ENCODE measurements around the gene MRPS22.

The MRPS22 gene

DNA sequence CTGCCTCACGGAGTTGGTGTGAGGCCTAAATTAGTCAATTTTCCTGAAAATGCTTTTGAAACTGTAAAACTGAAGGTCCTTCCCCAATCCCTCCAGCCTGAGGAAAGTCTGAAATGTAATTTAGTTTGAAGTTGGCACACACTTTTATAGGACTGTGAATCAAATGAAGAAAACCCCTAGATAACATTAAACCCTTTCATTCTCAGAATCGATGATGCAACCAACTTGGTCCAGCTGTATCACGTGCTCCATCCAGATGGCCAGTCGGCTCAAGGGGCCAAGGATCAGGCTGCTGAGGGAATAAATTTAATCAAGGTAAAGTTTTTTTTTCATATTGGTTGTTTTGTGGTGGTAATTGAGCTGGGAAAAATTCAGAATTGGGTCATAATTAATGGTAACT is 11.7 kb downstream of the MRPS22 start:
- TF ChIP-seq, protein P1, sequence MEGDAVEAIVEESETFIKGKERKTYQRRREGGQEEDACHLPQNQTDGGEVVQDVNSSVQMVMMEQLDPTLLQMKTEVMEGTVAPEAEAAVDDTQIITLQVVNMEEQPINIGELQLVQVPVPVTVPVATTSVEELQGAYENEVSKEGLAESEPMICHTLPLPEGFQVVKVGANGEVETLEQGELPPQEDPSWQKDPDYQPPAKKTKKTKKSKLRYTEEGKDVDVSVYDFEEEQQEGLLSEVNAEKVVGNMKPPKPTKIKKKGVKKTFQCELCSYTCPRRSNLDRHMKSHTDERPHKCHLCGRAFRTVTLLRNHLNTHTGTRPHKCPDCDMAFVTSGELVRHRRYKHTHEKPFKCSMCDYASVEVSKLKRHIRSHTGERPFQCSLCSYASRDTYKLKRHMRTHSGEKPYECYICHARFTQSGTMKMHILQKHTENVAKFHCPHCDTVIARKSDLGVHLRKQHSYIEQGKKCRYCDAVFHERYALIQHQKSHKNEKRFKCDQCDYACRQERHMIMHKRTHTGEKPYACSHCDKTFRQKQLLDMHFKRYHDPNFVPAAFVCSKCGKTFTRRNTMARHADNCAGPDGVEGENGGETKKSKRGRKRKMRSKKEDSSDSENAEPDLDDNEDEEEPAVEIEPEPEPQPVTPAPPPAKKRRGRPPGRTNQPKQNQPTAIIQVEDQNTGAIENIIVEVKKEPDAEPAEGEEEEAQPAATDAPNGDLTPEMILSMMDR (IDR thresholded peaks at IDR 0.05) = no peak
- intact Hi-C loops (cut with DNase I; ENCODE audit: low total_unique reads) = no loop called here
- H3K27ac ChIP-seq = no peak overlapping the region
- no peaks in the 10 kb centered on the region for H3K4me1 ChIP-seq
- DNase-seq = no peak
- no peaks in the 10 kb centered on the region for H3K9me3 ChIP-seq
- H3K4me3 ChIP-seq = no peak overlapping the region
- no peaks in the 10 kb centered on the region for H3K27me3 ChIP-seq
- H3K36me3 ChIP-seq = peaks cover 79 to 100% (median 99%) of the 10 kb centered on the region in 3 donors

DNA sequence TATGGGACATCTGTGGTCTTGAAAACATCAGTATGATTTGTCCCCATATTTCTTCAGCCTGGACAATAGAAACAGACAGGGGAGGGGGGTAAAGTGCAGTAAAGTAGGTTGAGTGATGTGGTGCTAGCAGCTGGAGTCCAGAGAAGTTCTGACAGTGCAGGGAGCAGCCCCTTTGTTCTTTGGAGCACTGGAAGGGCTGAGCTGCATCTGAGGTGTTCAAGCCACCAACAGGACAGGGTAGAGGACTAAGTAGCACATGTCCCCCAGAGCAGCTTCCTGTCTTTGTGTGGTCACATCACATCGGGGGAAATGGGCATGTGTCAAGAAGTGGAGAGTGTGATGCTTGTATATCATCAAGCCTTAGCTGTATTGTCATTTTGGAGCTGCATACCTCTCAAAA is 12.1 kb downstream of the MRPS22 start:
- intact Hi-C loops (cut with DNase I; ENCODE audit: low total_unique reads) = no loop called here
- H3K9me3 ChIP-seq = no peaks in the 10 kb centered on the region
- no peaks in the 10 kb centered on the region for H3K27me3 ChIP-seq
- no peak for DNase-seq
- TF ChIP-seq, protein P1 (IDR thresholded peaks at IDR 0.05) = no peak
- H3K4me1 ChIP-seq = no peaks in the 10 kb centered on the region
- H3K27ac ChIP-seq = no peak overlapping the region
- peaks cover 78 to 100% (median 99%) of the 10 kb centered on the region in 3 donors for H3K36me3 ChIP-seq
- H3K4me3 ChIP-seq = no peak overlapping the region

DNA sequence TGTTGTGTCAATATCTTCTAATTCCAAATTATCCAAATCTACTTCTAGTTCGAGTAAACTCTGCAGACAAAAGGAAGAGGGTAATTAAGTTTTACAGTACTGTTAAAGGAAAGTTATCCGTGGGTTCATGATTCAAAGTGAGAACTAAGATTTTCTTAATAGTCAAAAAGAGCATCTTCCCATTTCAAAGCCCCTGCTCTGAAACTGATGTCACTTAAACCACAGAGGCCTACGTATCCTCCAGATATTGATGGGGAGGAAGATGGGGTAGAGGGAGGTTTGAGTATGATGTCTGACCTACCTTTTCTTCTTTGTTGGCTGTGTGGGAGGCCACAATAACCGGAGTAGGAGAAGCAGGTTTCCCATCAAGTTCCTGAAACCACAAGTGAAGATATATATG is 14.1 kb downstream of the MRPS22 start:
- H3K9me3 ChIP-seq = no peaks in the 10 kb centered on the region
- TF ChIP-seq, protein P1 (IDR thresholded peaks at IDR 0.05) = no peak
- no peaks in the 10 kb centered on the region for H3K4me1 ChIP-seq
- H3K4me3 ChIP-seq = no peak overlapping the region
- DNase-seq = no peak
- no peak overlapping the region for H3K27ac ChIP-seq
- no peaks in the 10 kb centered on the region for H3K27me3 ChIP-seq
- H3K36me3 ChIP-seq = peaks cover 83 to 100% (median 100%) of the 10 kb centered on the region in 3 donors
- intact Hi-C loops (cut with DNase I; ENCODE audit: low total_unique reads) = no loop called here

DNA sequence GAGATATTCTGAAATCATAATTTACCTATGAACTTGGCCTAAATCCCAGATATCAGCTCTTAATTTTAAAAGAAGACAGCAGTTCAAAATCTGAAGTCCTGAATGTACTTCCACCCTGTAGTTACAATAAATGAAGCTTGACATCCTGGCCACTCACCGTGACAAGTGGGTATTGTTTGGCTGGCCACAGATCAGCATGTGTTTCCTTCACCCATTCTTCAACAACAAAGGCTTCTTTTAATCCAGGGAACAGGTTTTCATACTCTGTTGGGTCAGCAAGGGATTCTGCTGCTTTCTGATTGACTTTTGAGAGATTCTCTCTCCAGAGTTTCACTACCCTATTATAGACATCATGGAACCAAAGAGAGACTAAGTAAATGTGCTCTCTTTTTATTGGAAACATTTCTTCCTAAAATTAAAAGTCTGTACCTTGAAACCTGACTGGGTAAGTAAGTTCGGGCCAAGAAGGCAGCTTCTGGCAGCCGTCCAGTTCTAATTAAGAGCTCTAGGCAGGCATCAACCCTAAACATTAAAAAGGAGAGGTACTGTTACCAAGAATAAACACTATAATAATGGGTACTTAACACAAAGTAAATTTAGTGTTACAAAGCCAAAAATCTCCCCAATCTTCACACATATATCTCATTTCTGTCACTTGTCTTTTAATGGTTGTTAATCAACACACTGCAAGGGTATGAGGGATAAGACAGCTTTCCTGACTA is 15.2 kb downstream of the MRPS22 start:
- H3K9me3 ChIP-seq = no peaks in the 10 kb centered on the region
- peaks cover 86 to 100% (median 100%) of the 10 kb centered on the region in 3 donors for H3K36me3 ChIP-seq
- TF ChIP-seq, protein P1 (IDR thresholded peaks at IDR 0.05) = no peak
- intact Hi-C loops (cut with DNase I; ENCODE audit: low total_unique reads) = no loop called here
- H3K4me3 ChIP-seq = no peak overlapping the region
- no peak for DNase-seq
- no peak overlapping the region for H3K27ac ChIP-seq
- H3K4me1 ChIP-seq = no peaks in the 10 kb centered on the region
- no peaks in the 10 kb centered on the region for H3K27me3 ChIP-seq

DNA sequence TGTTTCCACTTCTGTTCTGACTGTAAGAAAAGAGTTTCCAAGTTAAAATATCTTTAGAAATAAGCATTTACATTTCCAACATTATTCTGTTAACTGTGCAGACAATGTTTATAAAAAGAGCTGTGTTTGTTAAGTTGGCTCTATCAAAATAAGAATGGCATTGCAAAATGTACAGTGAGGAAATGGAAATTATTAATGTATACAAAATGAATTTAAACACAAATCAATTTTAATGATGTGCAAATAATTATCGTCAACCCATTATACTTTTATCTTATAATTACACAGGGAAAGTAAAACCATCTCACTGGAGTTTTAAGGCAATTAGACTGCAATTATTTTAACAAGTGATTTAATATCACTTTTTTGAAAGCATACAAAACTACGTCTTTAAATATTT is 17.5 kb downstream of the MRPS22 start:
- no peak overlapping the region for H3K4me3 ChIP-seq
- H3K9me3 ChIP-seq = no peaks in the 10 kb centered on the region
- TF ChIP-seq, protein P1 (IDR thresholded peaks at IDR 0.05) = no peak
- no peak overlapping the region for H3K27ac ChIP-seq
- no peak for DNase-seq
- H3K4me1 ChIP-seq = no peaks in the 10 kb centered on the region
- H3K27me3 ChIP-seq = no peaks in the 10 kb centered on the region
- H3K36me3 ChIP-seq = peaks cover 93 to 100% (median 99%) of the 10 kb centered on the region in 3 donors
- intact Hi-C loops (cut with DNase I; ENCODE audit: low total_unique reads) = no loop called here
